Left renal cortex interstitium (tissue), 4 donors: Measurements from ENCODE around the gene USH2A. TPM values are rescaled to one million over a fixed set of nuclear protein-coding genes. Genes with fewer than 3 reads are reported as not detected.

Source experiments
- DNase-seq, 4 donors: peaks; one replicate each; pipeline ENCODE4 v3.0.0-alpha.2; 2013; ENCODE audit warnings: low read depth in 4 of 4, low spot score in 2 of 4, missing footprints in 1 of 4
- polyA plus RNA-seq, 4 donors: library from polyadenylated mRNA; unstranded; fragments of 120-200 nt; gene quantifications; one replicate each; pipeline ENCODE4 v1.2.1, GENCODE V29; 2013; ENCODE audit not compliant: insufficient read length in 4 of 4

Gene USH2A
- polyA plus RNA-seq, 4 donors: 0.13 to 0.42 (median 0.37) TPM

GRCh38 chr1:216210081-216210480, 213.2 kb downstream of the USH2A start:
- DNase-seq: no peak

GRCh38 chr1:216209125-216209524, 214.1 kb downstream of the USH2A start:
- no peak for DNase-seq

GRCh38 chr1:216207154-216207553, 216.1 kb downstream of the USH2A start:
- no peak for DNase-seq

- DNase-seq: no peak
Measured at GRCh38 chr1:216205176-216205575, 218.1 kb downstream of the USH2A start.

- no peak for DNase-seq
Measured at GRCh38 chr1:216201946-216202345, 221.3 kb downstream of the USH2A start.

GRCh38 chr1:216200941-216201340, 222.3 kb downstream of the USH2A start:
- no peak for DNase-seq

GRCh38 chr1:216194721-216195120, 228.5 kb downstream of the USH2A start:
- no peak for DNase-seq

- DNase-seq: no peak
Measured at GRCh38 chr1:216193839-216194443, 229.3 kb downstream of the USH2A start.

GRCh38 chr1:216190438-216190837, 232.8 kb downstream of the USH2A start:
- no peak for DNase-seq

GRCh38 chr1:216186816-216187215, 236.4 kb downstream of the USH2A start:
- DNase-seq: no peak

- no peak for DNase-seq
Measured at GRCh38 chr1:216186141-216186540, 237.1 kb downstream of the USH2A start.

GRCh38 chr1:216184126-216184680, 239.0 kb downstream of the USH2A start:
- DNase-seq: peak in 1 of 4 donors; percentile 13

GRCh38 chr1:216183454-216183853, 239.8 kb downstream of the USH2A start:
- peak in 3 of 4 donors; percentile 3 to 23 (median 15) for DNase-seq

- peak in 1 of 4 donors; percentile 7 for DNase-seq
Measured at GRCh38 chr1:216183007-216183406, 240.2 kb downstream of the USH2A start.

GRCh38 chr1:216181590-216181989, 241.7 kb downstream of the USH2A start:
- DNase-seq: no peak

GRCh38 chr1:216178281-216178680, 245.0 kb downstream of the USH2A start:
- no peak for DNase-seq

GRCh38 chr1:216176970-216177369, 246.3 kb downstream of the USH2A start:
- no peak for DNase-seq

- no peak for DNase-seq
Measured at GRCh38 chr1:216175714-216176113, 247.5 kb downstream of the USH2A start.

- no peak for DNase-seq
Measured at GRCh38 chr1:216173376-216173995, 249.8 kb downstream of the USH2A start.

GRCh38 chr1:216169351-216169750, 253.9 kb downstream of the USH2A start:
- no peak for DNase-seq

- DNase-seq: no peak
Measured at GRCh38 chr1:216168546-216168945, 254.7 kb downstream of the USH2A start.

- DNase-seq: no peak
Measured at GRCh38 chr1:216154063-216154462, 269.2 kb downstream of the USH2A start.
